Measurements from ENCODE around the gene HES5. TPM values are rescaled to one million over a fixed set of nuclear protein-coding genes. Genes with fewer than 3 reads are reported as not detected.

Gene HES5
- total and polyA plus RNA-seq, 10 of the 15 experiments (the other 5 are each of a cell fraction or from before 2014, with no cell fraction given) = 0.12 to 0.15 TPM; not detected in 8

- no peaks in the 10 kb centered on the region for H3K27me3 ChIP-seq (replicated peaks in 1 of 2; ENCODE audit: control insufficient read depth in 2 of 2, insufficient read depth in 2 of 2, low read length in 1 of 2)
- CTCF ChIA-PET = interaction anchor here (5.1 kb wide), 1 partner anchor 25 kb away, joined by 54 read pairs; the partner anchor contains the start of gene PRXL2B
- H3K79me2 ChIP-seq (ENCODE audit: control insufficient read depth, insufficient read depth, low read length) = peaks cover 38% of the 10 kb centered on the region
- no peak overlapping the region for H2AFZ ChIP-seq (ENCODE audit: control insufficient read depth, low read depth, low read length)
- no peak overlapping the region for H3K9ac ChIP-seq (ENCODE audit: control insufficient read depth, insufficient read depth, low read length)
- POLR2A ChIA-PET = interaction anchor here (1.4 to 5.5 kb wide), 2 partner anchors 13 to 20 kb away, joined by 3 to 60 read pairs; no protein-coding TSS in a partner anchor
- peaks cover 25% of the 10 kb centered on the region for H3K4me1 ChIP-seq (ENCODE audit: control insufficient read depth, insufficient read depth, low read length)
- no TSS peak for BruUV-seq (replicated peaks)
- DNase-seq (ENCODE audit: low read depth, low spot score) = no peak
- intact Hi-C loops (cut with micrococcal nuclease; ENCODE audit: unreplicated experiment) = loop anchor here (5.0 kb wide), 1 partner anchor 864 kb away; no protein-coding TSS in a partner anchor
- no peak for FAIRE-seq
- SMC1A ChIA-PET (ENCODE audit: uncharacterized antibody, unreplicated experiment) = interaction anchor here (0.9 to 4.7 kb wide), 2 partner anchors 16 to 26 kb away, joined by 3 to 39 read pairs; partner anchors contain the start of gene PRXL2B
- peaks cover 0 to 2% of the 10 kb centered on the region in 2 experiments; a peak in 3 of 4 replicates for H3K36me3 ChIP-seq (ENCODE audit: control insufficient read depth in 2 of 2, insufficient read depth in 2 of 2, low read length in 1 of 2)
- ATAC-seq = no peak
- H3K9me3 ChIP-seq (replicated peaks; ENCODE audit: control insufficient read depth, insufficient read depth, low read length) = no peaks in the 10 kb centered on the region
- no peaks in the 10 kb centered on the region for H4K20me1 ChIP-seq (ENCODE audit: control insufficient read depth, insufficient read depth)
- H3K4me3 ChIP-seq = 0 out of 2 replicates have a peak overlapping the region, but pooled peaks have one; percentile 87
- in situ Hi-C loops (cut with MboI) = no loop called here
- WGBS (ENCODE audit: insufficient coverage, insufficient replicate concordance, low lambda C conversion rate, missing lambda C conversion rate) = 96% methylated on average over 12 of the region's 12 CpGs
- H3K4me2 ChIP-seq (ENCODE audit: control insufficient read depth, insufficient read depth) = 0 out of 2 replicates have a peak overlapping the region, but pooled peaks have one; percentile 15
- no peak overlapping the region for H3K27ac ChIP-seq (ENCODE audit: control insufficient read depth, insufficient read depth)
- RAD21 ChIA-PET (ENCODE audit: unreplicated experiment) = no interaction called here
- TF ChIP-seq NR2C1 (IDR thresholded peaks at IDR 0.05) = no peak
- TF ChIP-seq IRF3 (IDR thresholded peaks at IDR 0.05) = no peak
- no peak for TF ChIP-seq HDAC6 (IDR thresholded peaks at IDR 0.05; ENCODE audit: unreplicated experiment)
- TF ChIP-seq RELB (IDR thresholded peaks at IDR 0.05; ENCODE audit: low read depth) = no peak
- no peak for TF ChIP-seq CBX3 (IDR thresholded peaks at IDR 0.05; ENCODE audit: borderline replicate concordance, low read depth)
- TF ChIP-seq WRNIP1 (IDR thresholded peaks at IDR 0.05; ENCODE audit: borderline replicate concordance, low read depth, low read length) = no peak
- no peak for TF ChIP-seq ASH2L (IDR thresholded peaks at IDR 0.05; ENCODE audit: borderline replicate concordance, low read depth)
- no peak for TF ChIP-seq POLR2A (IDR thresholded peaks at IDR 0.05; ENCODE audit: low read depth, low read length)
- no peak for TF ChIP-seq MEF2A (IDR thresholded peaks at IDR 0.05; ENCODE audit: insufficient read depth, low read depth, low read length)
- TF ChIP-seq CEBPZ (IDR thresholded peaks at IDR 0.05; ENCODE audit: low read depth, low read length) = no peak
- no peak for TF ChIP-seq CUX1 (IDR thresholded peaks at IDR 0.05; ENCODE audit: insufficient replicate concordance, low read depth, low read length)
- TF ChIP-seq SREBF2 (IDR thresholded peaks at IDR 0.05; ENCODE audit: low read length) = no peak
- TF ChIP-seq TCF7 (IDR thresholded peaks at IDR 0.05; ENCODE audit: borderline replicate concordance) = no peak
These were observed 28.4 kb upstream of the HES5 start for GRCh38 chr1:2558420-2558819.
